Fibroblast of lung (primary cell): Measurements from ENCODE around the gene GLG1. TPM values are rescaled to one million over a fixed set of nuclear protein-coding genes. Genes with fewer than 3 reads are reported as not detected.

ENCODE experiments used
- DNase-seq, 2 donors: peaks; one replicate each; pipeline versions ENCODE4 v3.0.0 to v3.0.0-alpha.2; 2010; ENCODE audit warnings: low read depth in 2 of 2
- H2AFZ ChIP-seq: 2 replicates; pipeline ENCODE4 v1.5.1; 2012; ENCODE audit warnings: low read length, control low read depth, inconsistent platforms
- H3K27ac ChIP-seq: 2 replicates; pipeline ENCODE4 v1.5.1; 2011; ENCODE audit warnings: low read length, control low read depth; ENCODE audit not compliant: insufficient read depth
- H3K27me3 ChIP-seq: 2 replicates; pipeline ENCODE4 v1.5.1; 2011; ENCODE audit warnings: mild to moderate bottlenecking, low read length; ENCODE audit not compliant: control insufficient read depth, insufficient read depth
- H3K36me3 ChIP-seq: 2 replicates; pipeline ENCODE4 v1.5.1; 2011; ENCODE audit warnings: low read length; ENCODE audit not compliant: control insufficient read depth, insufficient read depth
- H3K4me1 ChIP-seq: 2 replicates; pipeline ENCODE4 v1.5.1; 2011; ENCODE audit warnings: low read length; ENCODE audit not compliant: control insufficient read depth, insufficient read depth; ENCODE audit errors: extremely low read depth
- H3K4me2 ChIP-seq: 2 replicates; pipeline ENCODE4 v1.5.1; 2011; ENCODE audit warnings: low read length, control low read depth; ENCODE audit not compliant: insufficient read depth; ENCODE audit errors: extremely low read depth
- H3K4me3 ChIP-seq, 4 experiments: fragments of 200-600 bp in 1 of 4; sonication (generic) in 1 of 4; replicated peaks in 1 of 4; 2 replicates each; pipeline ENCODE4 v1.5.1; 2011 to 2016; ENCODE audit warnings: low read length in 4 of 4, low read depth in 3 of 4, mild to moderate bottlenecking in 3 of 4, control low read depth in 2 of 4, inconsistent platforms in 1 of 4, mixed read lengths in 1 of 4; ENCODE audit not compliant: insufficient read depth in 1 of 4; ENCODE audit errors: control extremely low read depth in 1 of 4
- H3K79me2 ChIP-seq: 2 replicates; pipeline ENCODE4 v1.5.1; 2012; ENCODE audit warnings: mild to moderate bottlenecking, low read length, inconsistent platforms; ENCODE audit not compliant: control insufficient read depth, insufficient read depth
- H3K9ac ChIP-seq: 2 replicates; pipeline ENCODE4 v1.5.1; 2011; ENCODE audit warnings: mild to moderate bottlenecking, low read length, control low read depth; ENCODE audit not compliant: insufficient read depth
- H3K9me3 ChIP-seq: 2 replicates; pipeline ENCODE4 v1.5.1; 2012; ENCODE audit warnings: low read depth, low read length; ENCODE audit not compliant: control insufficient read depth, insufficient read depth
- H4K20me1 ChIP-seq: 2 replicates; pipeline ENCODE4 v1.5.1; 2011; ENCODE audit warnings: low read length; ENCODE audit not compliant: control insufficient read depth, insufficient read depth; ENCODE audit errors: extremely low read depth
- EZH2 ChIP-seq: IDR thresholded peaks from 2 replicates; pipeline ENCODE4 v1.5.1; 2012; ENCODE audit warnings: low read length, control low read depth, mild to moderate bottlenecking; ENCODE audit errors: missing control alignments
- polyA plus RNA-seq, 2 donors: library from polyadenylated mRNA; depleted of rRNA in 1 of 2; stranded (reverse) in 1 of 2; unstranded in 1 of 2; fragments of >200 nt; gene quantifications; 2 replicates each; pipeline ENCODE4 v1.2.1, GENCODE V29; 2011 to 2012; ENCODE audit warnings: missing spikeins in 1 of 2
- total RNA-seq: library from RNA; depleted of rRNA; stranded (reverse); fragments of >200 nt; gene quantifications from 2 replicates; pipeline ENCODE4 v1.2.1, GENCODE V29; 2014
- TF ChIP-seq, protein P1 (sequence below), 2 donors: IDR thresholded peaks in 1 of 2; conservative IDR thresholded peaks in 1 of 2; 1 replicate in 1 of 2; 2 replicates in 1 of 2; pipeline ENCODE4 v1.5.1; 2011 to 2012; ENCODE audit warnings: low read length in 2 of 2, control low read depth in 1 of 2, inconsistent platforms in 1 of 2, low read depth in 1 of 2, mild to moderate bottlenecking in 1 of 2

Gene GLG1
- total and polyA plus RNA-seq, 2 donors (not counting 1 experiment from before 2014, with no cell fraction given), result 138 to 150 TPM

DNA sequence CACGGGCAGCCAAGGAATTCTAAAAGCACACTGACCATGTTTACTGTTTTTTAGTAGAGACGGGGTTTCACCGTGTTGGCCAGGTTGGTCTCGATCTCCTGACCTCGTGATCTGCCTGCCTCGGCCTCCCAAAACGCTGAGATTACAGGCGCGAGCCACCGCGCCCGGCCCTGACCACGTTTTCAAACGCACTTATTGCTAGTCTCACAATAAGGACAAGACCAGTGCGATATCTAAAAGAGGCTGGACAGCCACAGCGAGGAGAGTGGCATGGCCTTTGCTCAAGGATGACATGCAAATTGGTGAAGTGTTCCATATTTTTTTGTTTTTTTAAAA is 150.7 kb downstream of the GLG1 start:
- no peak overlapping the region for H3K27ac ChIP-seq
- peaks cover 18% of the 10 kb centered on the region for H3K36me3 ChIP-seq
- H3K4me2 ChIP-seq, result no peak overlapping the region
- H3K9ac ChIP-seq, result no peak overlapping the region
- no peaks in the 10 kb centered on the region for H3K27me3 ChIP-seq
- H2AFZ ChIP-seq, result no peak overlapping the region
- no peaks in the 10 kb centered on the region for H3K4me1 ChIP-seq
- DNase-seq, result no peak
- no peak for TF ChIP-seq EZH2
- TF ChIP-seq, protein P1, sequence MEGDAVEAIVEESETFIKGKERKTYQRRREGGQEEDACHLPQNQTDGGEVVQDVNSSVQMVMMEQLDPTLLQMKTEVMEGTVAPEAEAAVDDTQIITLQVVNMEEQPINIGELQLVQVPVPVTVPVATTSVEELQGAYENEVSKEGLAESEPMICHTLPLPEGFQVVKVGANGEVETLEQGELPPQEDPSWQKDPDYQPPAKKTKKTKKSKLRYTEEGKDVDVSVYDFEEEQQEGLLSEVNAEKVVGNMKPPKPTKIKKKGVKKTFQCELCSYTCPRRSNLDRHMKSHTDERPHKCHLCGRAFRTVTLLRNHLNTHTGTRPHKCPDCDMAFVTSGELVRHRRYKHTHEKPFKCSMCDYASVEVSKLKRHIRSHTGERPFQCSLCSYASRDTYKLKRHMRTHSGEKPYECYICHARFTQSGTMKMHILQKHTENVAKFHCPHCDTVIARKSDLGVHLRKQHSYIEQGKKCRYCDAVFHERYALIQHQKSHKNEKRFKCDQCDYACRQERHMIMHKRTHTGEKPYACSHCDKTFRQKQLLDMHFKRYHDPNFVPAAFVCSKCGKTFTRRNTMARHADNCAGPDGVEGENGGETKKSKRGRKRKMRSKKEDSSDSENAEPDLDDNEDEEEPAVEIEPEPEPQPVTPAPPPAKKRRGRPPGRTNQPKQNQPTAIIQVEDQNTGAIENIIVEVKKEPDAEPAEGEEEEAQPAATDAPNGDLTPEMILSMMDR (conservative IDR thresholded peaks at IDR 0.05 in 1 of 2, IDR thresholded peaks at IDR 0.05 in 1 of 2; ENCODE audit: low read depth in 1 of 2, low read length in 2 of 2), result no peak
- H3K79me2 ChIP-seq, result no peaks in the 10 kb centered on the region
- no peaks in the 10 kb centered on the region for H4K20me1 ChIP-seq
- H3K4me3 ChIP-seq, result no peak overlapping the region
- no peaks in the 10 kb centered on the region for H3K9me3 ChIP-seq

DNA sequence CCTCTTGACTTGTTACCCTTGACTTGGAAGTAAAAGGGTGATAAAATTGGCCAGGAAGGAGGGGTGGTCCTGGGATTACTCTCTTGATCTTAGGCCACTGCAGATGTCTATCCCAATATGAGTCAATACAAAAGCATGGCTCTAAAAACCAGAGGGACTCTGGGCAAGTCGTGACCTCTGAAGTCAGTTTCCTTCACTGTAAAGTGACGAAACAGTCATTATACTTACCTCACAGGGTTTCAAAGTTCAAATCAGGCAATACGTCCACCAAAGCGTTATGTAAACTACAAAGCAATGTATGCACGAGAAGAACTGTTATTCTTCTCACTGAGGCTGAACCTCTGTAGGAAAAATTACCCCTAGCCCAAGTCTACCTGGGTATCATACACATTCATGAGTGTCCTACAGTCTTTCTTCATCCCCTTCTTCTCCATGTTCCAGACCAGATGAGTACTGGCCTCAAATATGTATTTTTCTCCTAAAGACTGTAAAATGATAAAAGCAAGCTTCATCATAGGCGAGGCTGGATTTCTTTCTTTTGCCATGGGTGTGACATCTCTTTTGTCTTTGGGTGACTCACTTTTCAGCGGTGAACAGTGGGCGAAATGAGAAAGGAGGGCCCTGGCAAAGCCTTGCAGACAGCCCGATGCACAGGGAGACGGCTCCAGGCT is 151.2 kb downstream of the GLG1 start:
- peaks cover 18% of the 10 kb centered on the region for H3K36me3 ChIP-seq
- no peak overlapping the region for H3K4me2 ChIP-seq
- H3K79me2 ChIP-seq, result no peaks in the 10 kb centered on the region
- H3K27me3 ChIP-seq, result no peaks in the 10 kb centered on the region
- no peak overlapping the region for H3K9ac ChIP-seq
- no peak overlapping the region for H3K4me3 ChIP-seq
- no peaks in the 10 kb centered on the region for H4K20me1 ChIP-seq
- no peaks in the 10 kb centered on the region for H3K4me1 ChIP-seq
- H2AFZ ChIP-seq, result no peak overlapping the region
- DNase-seq, result peak; percentile 46 to 90
- TF ChIP-seq, protein P1 (conservative IDR thresholded peaks at IDR 0.05 in 1 of 2, IDR thresholded peaks at IDR 0.05 in 1 of 2; ENCODE audit: low read depth in 1 of 2, low read length in 2 of 2), result no peak
- TF ChIP-seq EZH2, result no peak
- H3K27ac ChIP-seq, result no peak overlapping the region
- no peaks in the 10 kb centered on the region for H3K9me3 ChIP-seq

DNA sequence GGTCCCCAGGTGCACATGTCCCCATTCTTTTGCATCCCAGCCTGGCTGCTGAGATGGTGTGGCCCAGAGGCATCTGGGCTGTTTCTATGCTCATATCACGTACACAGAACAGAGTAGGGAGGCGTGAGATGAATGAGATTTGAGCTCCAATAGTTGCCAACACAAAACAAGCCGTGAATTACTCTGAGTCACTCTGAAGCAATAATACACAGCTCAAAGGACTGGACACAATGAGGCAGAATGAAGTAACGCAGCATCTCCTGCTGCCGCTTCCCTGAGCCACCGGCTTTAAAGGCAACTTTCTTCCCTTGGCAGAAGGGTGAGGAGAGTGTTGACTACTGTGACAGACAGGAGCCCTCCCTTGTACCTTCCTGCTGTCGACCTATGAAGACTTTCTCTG is 151.7 kb downstream of the GLG1 start:
- peaks cover 2% of the 10 kb centered on the region for H3K4me1 ChIP-seq
- no peak overlapping the region for H2AFZ ChIP-seq
- H3K4me2 ChIP-seq, result no peak overlapping the region
- TF ChIP-seq, protein P1 (conservative IDR thresholded peaks at IDR 0.05 in 1 of 2, IDR thresholded peaks at IDR 0.05 in 1 of 2; ENCODE audit: low read depth in 1 of 2, low read length in 2 of 2), result no peak
- no peak for TF ChIP-seq EZH2
- no peak overlapping the region for H3K4me3 ChIP-seq
- no peaks in the 10 kb centered on the region for H4K20me1 ChIP-seq
- no peaks in the 10 kb centered on the region for H3K27me3 ChIP-seq
- H3K36me3 ChIP-seq, result peaks cover 16% of the 10 kb centered on the region
- H3K9me3 ChIP-seq, result no peaks in the 10 kb centered on the region
- no peak overlapping the region for H3K9ac ChIP-seq
- no peak overlapping the region for H3K27ac ChIP-seq
- peak; percentile 53 to 89 for DNase-seq
- no peaks in the 10 kb centered on the region for H3K79me2 ChIP-seq
